GM12864 (cell line): Measurements from ENCODE around the gene CCDC148.

Experiments used
- DNase-seq: peaks from one replicate; pipeline ENCODE4 v3.0.0-alpha.2; 2011; ENCODE audit warnings: low read depth
- H3K4me3 ChIP-seq: 2 replicates; pipeline ENCODE4 v1.5.1; 2011; ENCODE audit warnings: mild to moderate bottlenecking, low read depth, low read length, control low read depth
- CTCF ChIP-seq: IDR thresholded peaks from 2 replicates; pipeline ENCODE4 v1.5.1; 2011; ENCODE audit warnings: low read depth, mild to moderate bottlenecking, moderate library complexity, low read length, control low read depth, inconsistent platforms; ENCODE audit errors: missing control alignments

The CCDC148 gene

GRCh38 chr2:158251356-158251755 lies 205.2 kb downstream of the CCDC148 start:
- no peak for TF ChIP-seq CTCF
- no peak overlapping the region for H3K4me3 ChIP-seq
- no peak for DNase-seq

DNA sequence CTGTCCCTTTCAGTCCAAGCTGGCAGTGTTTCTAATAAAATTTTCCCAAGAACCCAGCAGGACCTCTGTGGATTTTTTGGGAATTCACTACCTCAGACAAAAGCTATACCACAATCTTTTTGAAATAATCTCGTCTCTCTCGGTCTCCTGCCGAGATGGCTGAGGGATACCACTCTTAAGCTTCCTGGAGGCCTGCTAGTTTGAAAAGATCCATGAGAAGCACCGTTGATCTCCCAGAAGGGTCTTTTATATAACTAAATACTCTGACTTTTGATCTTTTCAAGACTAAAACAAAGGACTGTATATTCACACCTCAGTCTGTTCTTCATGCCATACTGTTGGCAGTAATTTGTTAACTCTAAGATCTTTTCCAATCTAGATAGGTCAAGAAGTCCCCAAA lies 213.2 kb downstream of the CCDC148 start:
- no peak overlapping the region for H3K4me3 ChIP-seq
- no peak for DNase-seq

DNA sequence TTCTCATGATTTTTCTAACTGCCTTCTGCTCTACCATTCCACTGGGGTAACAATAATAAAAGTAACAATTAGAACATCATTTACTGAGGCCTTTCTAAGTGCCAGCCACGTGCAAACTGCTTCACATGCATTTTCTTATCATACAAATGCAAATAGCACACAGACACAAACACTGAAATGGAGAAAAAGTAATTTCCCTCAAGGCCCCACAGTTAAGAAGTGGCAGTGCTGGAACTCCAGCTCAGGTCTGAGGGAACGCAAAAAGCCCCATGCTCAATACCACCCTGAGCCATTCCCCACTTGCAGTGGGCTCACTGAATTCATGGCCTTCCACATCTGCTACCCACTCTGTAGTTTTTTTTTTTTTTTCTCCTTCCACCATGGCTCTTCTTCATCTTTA lies 214.3 kb downstream of the CCDC148 start:
- DNase-seq, result no peak
- no peak for TF ChIP-seq CTCF
- no peak overlapping the region for H3K4me3 ChIP-seq

More for the DNA sequence above, 213.2 kb downstream of the CCDC148 start:
- TF ChIP-seq CTCF, result no peak

DNA sequence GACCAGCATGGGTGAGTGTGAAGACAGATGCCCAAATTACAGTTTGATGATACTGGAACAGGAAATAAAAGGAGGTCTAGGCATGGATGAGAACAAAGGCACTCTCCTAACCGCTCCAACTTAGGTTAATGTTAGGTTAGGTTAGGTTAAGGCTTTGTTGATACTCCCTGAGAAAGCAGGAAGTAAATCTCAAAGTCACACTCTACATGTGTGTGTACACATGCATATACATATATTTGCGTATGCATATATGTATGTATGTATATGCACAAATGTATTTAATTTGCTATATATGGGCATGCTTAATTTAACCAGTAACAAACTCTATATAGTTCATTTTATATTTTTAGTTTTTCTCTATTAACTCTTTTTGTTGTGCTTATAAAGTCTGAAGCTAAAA lies 215.6 kb downstream of the CCDC148 start:
- no peak overlapping the region for H3K4me3 ChIP-seq
- no peak for TF ChIP-seq CTCF
- no peak for DNase-seq

- no peak for DNase-seq
- no peak for TF ChIP-seq CTCF
- H3K4me3 ChIP-seq, result no peak overlapping the region
Measured at GRCh38 chr2:158239271-158239670, 217.3 kb downstream of the CCDC148 start.

DNA sequence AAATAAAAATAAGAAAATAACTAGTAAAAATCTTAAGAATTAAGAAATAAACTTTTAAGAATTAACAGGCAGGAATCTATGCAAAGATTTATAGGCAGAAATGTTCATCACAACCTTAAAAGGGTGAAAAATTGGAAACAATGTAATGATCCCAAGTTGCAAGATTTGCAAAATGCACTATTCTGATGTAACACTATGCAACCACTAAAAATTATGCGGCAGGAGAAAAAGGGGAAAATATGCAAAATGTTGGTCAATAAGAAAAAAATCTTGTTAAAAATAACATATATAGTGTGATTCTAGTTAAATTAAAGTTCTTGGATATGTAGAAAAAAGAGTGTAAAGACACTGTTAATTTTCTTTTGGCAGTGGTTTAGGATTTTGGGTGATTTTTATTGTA lies 222.1 kb downstream of the CCDC148 start:
- no peak for DNase-seq
- H3K4me3 ChIP-seq, result no peak overlapping the region
- no peak for TF ChIP-seq CTCF

GRCh38 chr2:158232476-158232875 lies 224.1 kb downstream of the CCDC148 start:
- no peak for DNase-seq
- H3K4me3 ChIP-seq, result no peak overlapping the region
- no peak for TF ChIP-seq CTCF
